C4-2B (cell line): ENCODE data around the gene ZNF592.
A peak's percentile ranks its signal among the peaks of the same experiment; 100 is the strongest.

ENCODE experiments used
- H3K27ac ChIP-seq: fragments of 450-650 bp; 2 replicates; pipeline ENCODE4 v1.5.1; 2017
- ZFX ChIP-seq: fragments of 450-650 bp; IDR thresholded peaks from 2 replicates; pipeline ENCODE4 v1.6.1; 2017
- TF ChIP-seq, protein P1 (sequence below): fragments of 450-650 bp; conservative IDR thresholded peaks from 2 replicates; pipeline ENCODE4 v1.5.1; 2017; ENCODE audit warnings: mild to moderate bottlenecking

ZNF592 gene

DNA sequence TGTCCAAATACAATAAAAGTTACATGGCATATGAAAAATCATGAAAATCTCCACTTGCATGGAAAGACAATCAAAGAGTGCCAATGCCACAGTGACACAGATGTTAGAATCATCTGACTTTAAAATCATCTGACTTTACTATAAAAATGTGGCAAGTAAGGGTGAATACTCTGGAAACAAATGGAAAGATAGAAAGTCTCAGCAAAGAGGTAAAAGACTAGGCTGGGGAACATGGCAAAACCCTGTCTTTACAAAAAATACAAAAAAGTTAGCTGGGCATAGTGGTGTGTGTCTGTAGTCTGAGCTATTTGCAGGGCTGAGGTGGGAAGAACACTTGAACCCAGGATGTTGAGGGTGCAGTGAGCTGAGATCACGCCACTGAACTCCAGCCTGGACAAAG lies 97.9 kb downstream of the ZNF592 start:
- TF ChIP-seq, protein P1, sequence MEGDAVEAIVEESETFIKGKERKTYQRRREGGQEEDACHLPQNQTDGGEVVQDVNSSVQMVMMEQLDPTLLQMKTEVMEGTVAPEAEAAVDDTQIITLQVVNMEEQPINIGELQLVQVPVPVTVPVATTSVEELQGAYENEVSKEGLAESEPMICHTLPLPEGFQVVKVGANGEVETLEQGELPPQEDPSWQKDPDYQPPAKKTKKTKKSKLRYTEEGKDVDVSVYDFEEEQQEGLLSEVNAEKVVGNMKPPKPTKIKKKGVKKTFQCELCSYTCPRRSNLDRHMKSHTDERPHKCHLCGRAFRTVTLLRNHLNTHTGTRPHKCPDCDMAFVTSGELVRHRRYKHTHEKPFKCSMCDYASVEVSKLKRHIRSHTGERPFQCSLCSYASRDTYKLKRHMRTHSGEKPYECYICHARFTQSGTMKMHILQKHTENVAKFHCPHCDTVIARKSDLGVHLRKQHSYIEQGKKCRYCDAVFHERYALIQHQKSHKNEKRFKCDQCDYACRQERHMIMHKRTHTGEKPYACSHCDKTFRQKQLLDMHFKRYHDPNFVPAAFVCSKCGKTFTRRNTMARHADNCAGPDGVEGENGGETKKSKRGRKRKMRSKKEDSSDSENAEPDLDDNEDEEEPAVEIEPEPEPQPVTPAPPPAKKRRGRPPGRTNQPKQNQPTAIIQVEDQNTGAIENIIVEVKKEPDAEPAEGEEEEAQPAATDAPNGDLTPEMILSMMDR = no peak
- TF ChIP-seq ZFX = no peak
- no peak overlapping the region for H3K27ac ChIP-seq

DNA sequence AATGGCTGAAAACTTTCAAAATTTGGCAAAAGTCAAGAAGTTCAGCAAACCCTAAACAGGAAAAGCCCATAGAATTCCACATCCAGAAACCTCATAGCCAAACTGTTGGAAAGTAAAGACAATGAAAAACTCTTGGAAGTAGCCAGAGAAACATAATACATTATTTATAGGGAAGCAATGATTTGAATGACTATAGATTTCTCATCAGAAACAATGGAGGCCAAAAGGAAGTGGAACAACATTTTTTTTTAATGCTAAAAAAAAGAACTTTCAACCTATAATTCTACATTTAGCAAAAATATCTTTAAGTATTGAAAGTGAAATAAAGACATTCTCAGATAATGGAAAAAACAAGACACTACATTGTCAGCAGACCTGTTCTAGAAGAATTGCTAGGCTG lies 99.0 kb downstream of the ZNF592 start:
- TF ChIP-seq ZFX = no peak
- TF ChIP-seq, protein P1 = no peak
- no peak overlapping the region for H3K27ac ChIP-seq

DNA sequence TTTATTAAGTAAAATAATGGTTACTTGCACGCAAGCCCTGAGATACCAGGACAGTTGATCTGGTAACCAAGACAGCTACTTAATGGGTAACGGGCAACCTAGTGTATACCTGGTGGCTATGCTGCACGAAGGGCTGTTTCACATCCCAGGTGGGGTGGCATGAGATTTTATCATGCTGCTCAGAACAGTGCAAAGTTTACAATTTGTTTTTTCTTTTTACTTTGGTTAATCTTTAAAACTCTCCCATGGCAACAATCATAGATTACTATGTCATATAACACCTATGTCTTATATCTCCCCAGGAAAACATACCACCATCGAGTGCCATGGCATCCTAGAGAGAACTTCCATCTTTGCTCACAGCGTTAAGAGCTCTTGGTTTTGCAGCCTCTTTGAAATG lies 103.8 kb downstream of the ZNF592 start:
- H3K27ac ChIP-seq = no peak overlapping the region
- TF ChIP-seq, protein P1 = no peak
- TF ChIP-seq ZFX = no peak

DNA sequence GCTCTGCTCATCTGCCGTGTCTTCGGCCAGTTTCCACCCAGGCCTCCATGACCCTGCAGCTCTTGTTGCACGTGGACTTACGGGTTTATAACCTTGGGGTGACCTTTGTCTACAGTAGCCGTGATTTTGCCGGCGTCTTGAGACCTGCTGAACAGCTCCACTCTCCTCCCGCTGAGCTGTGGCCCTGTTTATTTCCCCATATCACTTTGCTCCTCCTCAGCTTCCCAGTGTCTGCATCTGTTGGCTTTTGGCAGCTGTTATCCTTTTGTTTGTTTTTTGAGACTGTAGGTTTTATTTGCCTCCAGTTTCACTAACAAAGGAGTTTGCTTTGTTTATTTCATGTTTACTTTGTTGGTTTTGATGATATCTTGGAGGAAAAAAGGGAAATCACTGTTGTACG lies 106.7 kb downstream of the ZNF592 start:
- H3K27ac ChIP-seq = peak overlapping the region; percentile 89
- 0 out of 2 replicates have a peak, but pooled peaks have one; percentile 26 for TF ChIP-seq ZFX
- TF ChIP-seq, protein P1 = no peak

DNA sequence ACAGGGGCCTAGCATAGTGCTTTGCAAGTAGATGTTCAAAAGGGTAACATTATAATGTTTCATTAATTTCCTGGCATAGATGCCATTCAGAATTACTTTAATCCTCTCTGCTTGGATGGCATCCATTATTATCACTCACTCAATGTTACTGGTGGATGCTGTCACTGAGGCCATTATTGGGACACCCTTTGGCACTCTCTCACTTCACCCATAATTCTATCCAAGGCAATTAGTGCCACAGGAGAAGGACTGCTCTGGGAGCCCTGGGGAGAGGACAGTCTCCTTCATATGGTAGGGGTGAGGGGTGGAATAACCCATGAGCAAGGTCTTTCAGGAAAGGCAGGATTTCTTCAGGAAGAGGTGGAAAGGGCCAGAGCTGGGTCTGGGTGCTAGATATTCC lies 107.4 kb downstream of the ZNF592 start:
- TF ChIP-seq, protein P1 = no peak
- no peak for TF ChIP-seq ZFX

More for the DNA sequence above, 107.4 kb downstream of the ZNF592 start:
- peak overlapping the region; percentile 89 for H3K27ac ChIP-seq
